Activated naive CD4-positive, alpha-beta T cell treated with anti-CD3 and anti-CD28 coated beads, Interleukin-2, amount 50 U/mL, for 72 hours (primary cell): ENCODE measurements around the gene AKT2. TPM values are rescaled to one million over a fixed set of nuclear protein-coding genes. Genes with fewer than 3 reads are reported as not detected.

Experiments
- ATAC-seq, 2 donors: fragments of 150-1000 bp; cut with Tn5 transposase; 2 replicates each; pipeline ENCODE4 v1.10.0; 2021; ENCODE audit warnings: mild to moderate bottlenecking in 2 of 2, moderate library complexity in 2 of 2
- DNase-seq, 2 donors: peaks; one replicate each; pipeline ENCODE4 v3.0.0; 2021 to 2022; ENCODE audit warnings: low spot score in 2 of 2
- H3K27ac Mint-ChIP-seq, 2 donors: one replicate each; pipeline ENCODE4 v1.8.0; 2022; ENCODE audit warnings: mild to moderate bottlenecking in 2 of 2, mixed read lengths in 2 of 2
- H3K36me3 Mint-ChIP-seq, 2 donors: one replicate each; pipeline ENCODE4 v1.8.0; 2022; ENCODE audit warnings: mixed read lengths in 2 of 2
- H3K9me3 Mint-ChIP-seq, 2 donors: one replicate each; pipeline ENCODE4 v1.8.0; 2022; ENCODE audit warnings: mixed read lengths in 2 of 2
- total RNA-seq, 2 donors: library from RNA; stranded (reverse); gene quantifications; one replicate each; pipeline ENCODE4 v1.2.3, GENCODE V29; 2022

The AKT2 gene
- total RNA-seq, 2 donors from 2014 or later: 171 to 214 TPM

GRCh38 chr19:40309666-40310065, 24.5 kb upstream of the AKT2 start:
- H3K27ac Mint-ChIP-seq: no peak overlapping the region
- no peaks in the 10 kb centered on the region for H3K9me3 Mint-ChIP-seq
- DNase-seq (no peak), ATAC-seq (no peak)
- no peaks in the 10 kb centered on the region for H3K36me3 Mint-ChIP-seq

DNA sequence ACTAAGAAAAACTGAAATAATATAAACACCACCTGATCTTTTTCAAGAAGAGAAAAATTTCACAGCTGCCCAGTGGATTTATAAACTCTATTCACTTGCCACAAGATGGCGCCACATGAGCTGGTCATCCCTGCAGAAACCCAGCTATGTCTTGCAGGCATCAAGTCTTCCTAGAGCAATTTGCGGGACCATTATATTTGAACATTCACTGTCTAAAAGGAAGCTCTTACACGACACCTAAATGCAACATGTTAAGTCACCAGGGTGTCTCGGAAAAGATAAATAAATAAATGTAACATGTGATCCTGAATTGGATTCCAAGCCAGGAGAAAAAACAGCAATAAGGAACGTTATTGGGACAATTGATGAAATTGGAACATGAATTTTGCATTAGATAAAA, 20.3 kb upstream of the AKT2 start:
- H3K36me3 Mint-ChIP-seq: no peaks in the 10 kb centered on the region
- no peak overlapping the region for H3K27ac Mint-ChIP-seq
- peak; percentile 67 to 72 for ATAC-seq
- DNase-seq: peak in 1 of 2 donors; percentile 78
- no peaks in the 10 kb centered on the region for H3K9me3 Mint-ChIP-seq

GRCh38 chr19:40304306-40304705, 19.2 kb upstream of the AKT2 start:
- DNase-seq (no peak), ATAC-seq (no peak)
- no peaks in the 10 kb centered on the region for H3K9me3 Mint-ChIP-seq
- no peaks in the 10 kb centered on the region for H3K36me3 Mint-ChIP-seq
- no peak overlapping the region for H3K27ac Mint-ChIP-seq

DNA sequence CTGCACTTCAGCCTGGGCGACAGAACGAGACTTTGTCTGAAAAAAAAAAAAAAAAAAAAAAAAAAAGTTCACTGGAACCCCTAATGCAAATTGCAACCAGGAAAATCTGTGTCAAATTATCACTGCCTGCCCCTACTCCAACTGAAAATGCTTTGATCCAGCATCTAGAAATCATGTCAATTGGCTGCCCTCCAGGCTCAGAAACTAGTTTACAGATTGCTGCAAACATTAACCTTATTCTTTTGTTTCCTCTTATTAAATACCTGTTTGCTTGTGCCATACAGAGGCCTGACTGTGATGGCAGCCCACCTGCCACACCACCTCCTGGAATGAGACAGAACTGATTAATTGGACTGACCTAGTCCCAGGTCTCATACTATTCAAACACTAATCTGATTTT, 18.6 kb upstream of the AKT2 start:
- no peaks in the 10 kb centered on the region for H3K36me3 Mint-ChIP-seq
- no peak overlapping the region for H3K27ac Mint-ChIP-seq
- no peaks in the 10 kb centered on the region for H3K9me3 Mint-ChIP-seq
- ATAC-seq (no peak), DNase-seq (no peak)

- no peak overlapping the region for H3K27ac Mint-ChIP-seq
- DNase-seq (no peak), ATAC-seq (no peak)
- no peaks in the 10 kb centered on the region for H3K9me3 Mint-ChIP-seq
- no peaks in the 10 kb centered on the region for H3K36me3 Mint-ChIP-seq
These were observed 17.3 kb upstream of the AKT2 start for GRCh38 chr19:40302224-40303011.

DNA sequence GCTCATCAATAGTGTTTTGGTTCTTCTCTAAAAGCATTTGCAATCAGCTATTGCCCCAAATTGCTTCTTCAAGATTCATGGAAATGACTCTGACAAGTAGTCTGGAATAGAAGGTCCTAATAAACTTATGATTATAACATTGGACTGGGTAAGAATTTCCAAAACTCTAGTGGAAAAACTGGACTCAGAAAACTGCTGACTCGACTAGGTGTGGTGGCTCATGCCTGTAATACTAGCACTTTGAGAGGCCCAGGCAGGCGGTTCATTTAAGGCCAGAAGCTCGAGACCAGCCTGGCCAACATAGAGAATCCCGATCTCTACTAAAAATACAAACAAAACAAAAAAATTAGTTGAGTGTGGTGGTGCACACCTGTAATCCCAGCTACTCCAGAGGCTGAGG, 15.5 kb upstream of the AKT2 start:
- no peaks in the 10 kb centered on the region for H3K36me3 Mint-ChIP-seq
- no peak for ATAC-seq

GRCh38 chr19:40298026-40298425, 12.9 kb upstream of the AKT2 start:
- H3K36me3 Mint-ChIP-seq: no peaks in the 10 kb centered on the region
- H3K27ac Mint-ChIP-seq: no peak overlapping the region
- DNase-seq (no peak), ATAC-seq (no peak)
- H3K9me3 Mint-ChIP-seq: no peaks in the 10 kb centered on the region

More for the DNA sequence above, 15.5 kb upstream of the AKT2 start:
- H3K27ac Mint-ChIP-seq: no peak overlapping the region
- no peaks in the 10 kb centered on the region for H3K9me3 Mint-ChIP-seq
- DNase-seq: no peak

GRCh38 chr19:40294560-40294959, 9.4 kb upstream of the AKT2 start:
- no peak for DNase-seq
- no peaks in the 10 kb centered on the region for H3K36me3 Mint-ChIP-seq
- ATAC-seq: no peak
- no peak overlapping the region for H3K27ac Mint-ChIP-seq
- no peaks in the 10 kb centered on the region for H3K9me3 Mint-ChIP-seq

DNA sequence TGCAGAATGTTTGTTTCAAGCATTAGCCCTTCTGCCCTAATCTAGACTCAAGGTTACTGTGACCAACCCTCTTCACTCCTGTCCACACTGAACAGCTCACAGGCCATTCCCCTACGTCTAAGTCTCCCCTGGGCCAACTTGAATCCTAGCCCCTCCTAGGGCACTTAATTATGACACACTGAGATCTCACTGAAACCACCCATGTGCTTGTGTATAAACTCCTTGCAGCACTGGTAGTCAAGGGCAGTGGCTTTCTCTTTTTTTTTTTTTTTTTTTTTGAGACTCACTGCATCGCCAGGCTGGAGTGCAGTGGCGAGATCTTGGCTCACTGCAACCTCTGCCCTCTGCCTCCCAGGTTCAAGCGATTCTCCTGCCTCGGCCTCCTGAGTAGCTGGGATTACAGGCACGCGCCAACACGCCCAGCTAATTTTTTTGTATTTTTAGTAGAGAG, 1.9 kb upstream of the AKT2 start:
- no peaks in the 10 kb centered on the region for H3K9me3 Mint-ChIP-seq

GRCh38 chr19:40286235-40286970, 1.3 kb upstream of the AKT2 start:
- no peak for DNase-seq
- Mint-ChIP-seq H3K27ac (peak overlapping the region; percentile 99 to 100), H3K36me3 (peaks cover 7 to 12% of the 10 kb centered on the region in 2 donors), H3K9me3 (no peaks in the 10 kb centered on the region)
- ATAC-seq: no peak

More for the DNA sequence above, 1.9 kb upstream of the AKT2 start:
- peak overlapping the region; percentile 99 to 100 for H3K27ac Mint-ChIP-seq
- DNase-seq: no peak
- no peak for ATAC-seq
- peaks cover 7 to 12% of the 10 kb centered on the region in 2 donors for H3K36me3 Mint-ChIP-seq

DNA sequence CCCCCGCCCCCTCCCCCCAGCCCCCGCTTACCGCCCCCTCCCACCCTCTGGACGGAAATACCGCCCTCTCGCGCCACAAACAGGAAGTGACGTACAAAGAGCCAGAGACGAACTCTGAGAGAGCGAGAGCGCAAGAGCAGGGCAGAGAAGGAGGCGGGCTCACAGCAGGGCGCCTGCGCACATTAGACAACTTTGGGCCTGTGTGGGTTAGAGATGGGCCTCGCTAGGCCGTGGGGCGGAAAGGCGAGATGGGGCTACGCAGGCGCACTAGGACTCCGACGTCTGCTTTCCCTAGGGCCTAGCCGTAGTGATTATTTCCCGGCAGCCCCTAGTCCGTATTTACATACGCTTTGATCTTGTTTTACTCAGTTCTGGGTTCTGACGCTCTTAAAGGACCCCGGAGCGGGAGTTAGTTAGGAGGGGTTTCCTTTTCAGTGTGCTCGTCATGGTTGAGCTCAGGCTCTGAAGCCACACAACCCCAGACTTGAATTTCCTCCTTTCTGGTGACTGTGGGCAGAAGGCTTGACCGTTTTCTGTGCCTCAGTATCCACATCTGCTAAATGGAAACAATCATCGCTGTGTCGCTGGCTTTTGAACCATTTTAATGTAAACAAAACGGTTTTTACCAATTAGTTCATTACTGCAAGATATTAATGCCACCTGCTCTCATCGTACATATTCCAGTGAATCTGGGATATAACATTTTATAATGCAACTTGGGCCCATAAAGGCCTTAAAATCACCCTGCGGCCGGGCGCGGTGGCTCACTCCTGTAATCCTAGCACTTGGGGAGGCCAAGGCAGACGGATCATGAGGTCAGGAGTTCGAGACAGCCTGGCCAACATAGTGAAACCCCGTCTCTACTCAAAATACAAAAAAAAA, 449 bp upstream of the AKT2 start:
- peak overlapping the region; percentile 99 to 100 for H3K27ac Mint-ChIP-seq
- no peaks in the 10 kb centered on the region for H3K9me3 Mint-ChIP-seq
- peaks cover 7 to 12% of the 10 kb centered on the region in 2 donors for H3K36me3 Mint-ChIP-seq
- ATAC-seq (peak; percentile 86 to 91), DNase-seq (peak; percentile 94 to 99)

- peaks cover 7 to 12% of the 10 kb centered on the region in 2 donors for H3K36me3 Mint-ChIP-seq
- H3K27ac Mint-ChIP-seq: peak overlapping the region; percentile 98 to 99
- no peaks in the 10 kb centered on the region for H3K9me3 Mint-ChIP-seq
- DNase-seq (no peak), ATAC-seq (no peak)
These were observed 969 bp downstream of the AKT2 start for GRCh38 chr19:40284251-40284500.

GRCh38 chr19:40283414-40284250, 1.5 kb downstream of the AKT2 start:
- peaks cover 7 to 12% of the 10 kb centered on the region in 2 donors for H3K36me3 Mint-ChIP-seq
- ATAC-seq (no peak), DNase-seq (no peak)
- no peaks in the 10 kb centered on the region for H3K9me3 Mint-ChIP-seq
- peak overlapping the region; percentile 98 to 99 for H3K27ac Mint-ChIP-seq

GRCh38 chr19:40282920-40283319, 2.2 kb downstream of the AKT2 start:
- Mint-ChIP-seq H3K9me3 (no peaks in the 10 kb centered on the region), H3K27ac (peak overlapping the region; percentile 83 to 99), H3K36me3 (peaks cover 7 to 12% of the 10 kb centered on the region in 2 donors)
- no peak for DNase-seq
- ATAC-seq: no peak

GRCh38 chr19:40282209-40282580, 3.0 kb downstream of the AKT2 start:
- Mint-ChIP-seq H3K9me3 (no peaks in the 10 kb centered on the region), H3K36me3 (peaks cover 7 to 12% of the 10 kb centered on the region in 2 donors), H3K27ac (no peak overlapping the region)
- ATAC-seq: no peak
- DNase-seq: no peak
